Gastrocnemius medialis (tissue), 4 donors: ENCODE measurements around the gene UNC13C. TPM values are rescaled to one million over a fixed set of nuclear protein-coding genes. Genes with fewer than 3 reads are reported as not detected.

Experiments used
- ATAC-seq, 2 donors: fragments of 150-250 bp; one replicate each; pipeline ENCODE4 v1.9.1; 2016
- DNase-seq, 2 donors: peaks; one replicate each; pipeline ENCODE4 v3.0.0-alpha.2; 2019
- H3K27ac ChIP-seq, 4 donors: fragments of 200-600 bp; sonication (generic); 1 replicate in 1 of 4; 2 replicates in 3 of 4; pipeline ENCODE4 v1.5.1; 2016 to 2018; ENCODE audit warnings: mild to moderate bottlenecking in 2 of 4, moderate library complexity in 1 of 4
- H3K27me3 ChIP-seq, 3 donors: fragments of 200-600 bp; sonication (generic) in 2 of 3; 1 replicate in 1 of 3; 2 replicates in 2 of 3; pipeline versions ENCODE4 v1.5.1 to v1.6.0; 2016 to 2019; ENCODE audit warnings: mild to moderate bottlenecking in 1 of 3, moderate library complexity in 1 of 3
- H3K36me3 ChIP-seq, 2 donors: fragments of 200-600 bp; sonication (generic) in 1 of 2; one replicate each; pipeline ENCODE4 v1.5.1; 2017 to 2018
- H3K4me1 ChIP-seq, 2 donors: fragments of 200-600 bp; sonication (generic) in 1 of 2; one replicate each; pipeline ENCODE4 v1.5.1; 2016 to 2017; ENCODE audit warnings: mild to moderate bottlenecking in 2 of 2
- H3K4me3 ChIP-seq, 4 donors: fragments of 200-600 bp; sonication (generic) in 3 of 4; 1 replicate in 1 of 4; 2 replicates in 3 of 4; pipeline ENCODE4 v1.5.1; 2016 to 2019; ENCODE audit warnings: mild to moderate bottlenecking in 2 of 4
- H3K9me3 ChIP-seq, 3 donors: fragments of 200-600 bp; sonication (generic) in 2 of 3; 1 replicate in 1 of 3; 2 replicates in 2 of 3; pipeline ENCODE4 v1.5.1; 2016 to 2019
- POLR2A ChIP-seq, 2 donors: fragments of 450-650 bp; IDR thresholded peaks; one replicate each; pipeline ENCODE4 v1.6.1; 2017; ENCODE audit warnings: antibody characterized with exemption in 2 of 2, mild to moderate bottlenecking in 2 of 2, moderate library complexity in 2 of 2
- in situ Hi-C, 4 donors: fragments of 200-750 bp; cut with MboI; loops; one replicate each; pipeline versions ENCODE4 v1.15.0 to v1.8.0; 2017; ENCODE audit warnings: low sequenced_read_pairs in 4 of 4
- intact Hi-C: fragments of 100-400 bp; cut with DNase I; formaldehyde crosslinking; loops from one replicate; pipeline ENCODE4 v1.15.1; 2023; ENCODE audit warnings: low total_unique reads
- total RNA-seq, 4 donors: library from RNA; depleted of rRNA; stranded (reverse); fragments of >200 nt; gene quantifications; one replicate each; pipeline versions ENCODE4 v1.1.0 to v1.2.3, GENCODE V29; 2016
- TF ChIP-seq, protein P1 (sequence below), 5 experiments: fragments of 450-650 bp in 3 of 5; fragments of 200-600 bp in 2 of 5; sonication (generic) in 2 of 5; IDR thresholded peaks in 4 of 5; conservative IDR thresholded peaks in 1 of 5; 1 replicate in 4 of 5; 2 replicates in 1 of 5; pipeline ENCODE4 v1.5.1; 2016 to 2019; ENCODE audit warnings: antibody characterized with exemption in 5 of 5, mild to moderate bottlenecking in 3 of 5, moderate library complexity in 3 of 5

The UNC13C gene
- total RNA-seq, 4 donors from 2014 or later, result 2.5 to 6.6 (median 3.6) TPM

DNA sequence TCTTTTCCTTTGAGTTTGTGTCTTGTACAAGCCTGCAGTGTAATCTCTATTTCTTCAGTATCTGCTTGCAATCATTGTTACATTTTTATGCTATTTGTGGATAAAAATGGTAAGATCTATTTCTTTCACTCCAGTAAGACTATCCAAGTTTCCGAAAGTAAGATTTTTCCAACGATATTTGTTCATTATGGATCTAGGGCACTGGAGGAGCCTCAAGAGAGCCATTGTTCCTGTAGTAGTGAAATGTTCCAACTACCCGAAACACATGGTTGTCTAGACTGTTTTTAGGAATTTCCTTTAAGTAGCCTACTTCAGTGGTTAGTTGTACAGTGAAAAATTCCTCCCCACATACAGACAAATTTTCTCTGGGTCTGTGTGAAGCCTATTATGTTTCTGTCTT is 621.1 kb downstream of the UNC13C start:
- no peaks in the 10 kb centered on the region for H3K9me3 ChIP-seq
- in situ Hi-C loops (no loop called here), intact Hi-C loops (no loop called here)
- H3K27me3 ChIP-seq, result no peaks in the 10 kb centered on the region
- ATAC-seq (no peak), DNase-seq (no peak)
- H3K27ac ChIP-seq, result no peak overlapping the region
- H3K4me1 ChIP-seq, result no peaks in the 10 kb centered on the region
- no peak overlapping the region for H3K4me3 ChIP-seq
- no peak for TF ChIP-seq POLR2A (IDR thresholded peaks at IDR 0.05)
- TF ChIP-seq, protein P1, sequence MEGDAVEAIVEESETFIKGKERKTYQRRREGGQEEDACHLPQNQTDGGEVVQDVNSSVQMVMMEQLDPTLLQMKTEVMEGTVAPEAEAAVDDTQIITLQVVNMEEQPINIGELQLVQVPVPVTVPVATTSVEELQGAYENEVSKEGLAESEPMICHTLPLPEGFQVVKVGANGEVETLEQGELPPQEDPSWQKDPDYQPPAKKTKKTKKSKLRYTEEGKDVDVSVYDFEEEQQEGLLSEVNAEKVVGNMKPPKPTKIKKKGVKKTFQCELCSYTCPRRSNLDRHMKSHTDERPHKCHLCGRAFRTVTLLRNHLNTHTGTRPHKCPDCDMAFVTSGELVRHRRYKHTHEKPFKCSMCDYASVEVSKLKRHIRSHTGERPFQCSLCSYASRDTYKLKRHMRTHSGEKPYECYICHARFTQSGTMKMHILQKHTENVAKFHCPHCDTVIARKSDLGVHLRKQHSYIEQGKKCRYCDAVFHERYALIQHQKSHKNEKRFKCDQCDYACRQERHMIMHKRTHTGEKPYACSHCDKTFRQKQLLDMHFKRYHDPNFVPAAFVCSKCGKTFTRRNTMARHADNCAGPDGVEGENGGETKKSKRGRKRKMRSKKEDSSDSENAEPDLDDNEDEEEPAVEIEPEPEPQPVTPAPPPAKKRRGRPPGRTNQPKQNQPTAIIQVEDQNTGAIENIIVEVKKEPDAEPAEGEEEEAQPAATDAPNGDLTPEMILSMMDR (IDR thresholded peaks at IDR 0.05 in 4 of 5, conservative IDR thresholded peaks at IDR 0.05 in 1 of 5), result no peak
- no peaks in the 10 kb centered on the region for H3K36me3 ChIP-seq

DNA sequence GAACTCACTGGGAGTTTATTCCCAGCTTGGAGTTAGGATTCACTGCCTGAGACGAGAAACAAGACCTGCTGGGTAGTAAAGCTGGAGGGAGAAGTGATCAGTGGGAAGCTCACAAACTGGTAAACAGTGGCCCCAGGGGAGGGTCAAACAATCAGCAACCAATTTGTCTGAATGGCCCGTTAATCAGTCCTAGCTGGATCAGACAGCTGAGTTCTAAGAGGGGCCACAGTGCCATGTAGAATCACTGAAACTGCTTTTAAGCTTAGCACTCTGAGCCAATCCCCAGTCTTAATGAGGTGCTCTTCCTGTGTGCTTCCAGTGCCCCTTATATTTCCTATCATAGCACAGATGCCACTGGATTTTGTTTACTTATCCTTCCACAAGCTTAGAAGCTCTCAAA is 626.8 kb downstream of the UNC13C start:
- Histone ChIP-seq H3K36me3 (no peaks in the 10 kb centered on the region), H3K27ac (no peak overlapping the region), H3K9me3 (no peaks in the 10 kb centered on the region), H3K27me3 (no peaks in the 10 kb centered on the region), H3K4me1 (no peaks in the 10 kb centered on the region), H3K4me3 (no peak overlapping the region)
- ATAC-seq (no peak), DNase-seq (no peak)
- intact Hi-C loops (no loop called here), in situ Hi-C loops (no loop called here)
- TF ChIP-seq, protein P1 (IDR thresholded peaks at IDR 0.05 in 4 of 5, conservative IDR thresholded peaks at IDR 0.05 in 1 of 5), result no peak
- TF ChIP-seq POLR2A (IDR thresholded peaks at IDR 0.05), result no peak

GRCh38 chr15:54605556-54605955 is 627.3 kb downstream of the UNC13C start:
- H3K4me1 ChIP-seq, result no peaks in the 10 kb centered on the region
- H3K36me3 ChIP-seq, result no peaks in the 10 kb centered on the region
- ATAC-seq (no peak), DNase-seq (no peak)
- no peaks in the 10 kb centered on the region for H3K9me3 ChIP-seq
- no peaks in the 10 kb centered on the region for H3K27me3 ChIP-seq
- TF ChIP-seq POLR2A (IDR thresholded peaks at IDR 0.05), result no peak
- TF ChIP-seq, protein P1 (IDR thresholded peaks at IDR 0.05 in 4 of 5, conservative IDR thresholded peaks at IDR 0.05 in 1 of 5), result no peak
- in situ Hi-C loops (no loop called here), intact Hi-C loops (no loop called here)
- H3K4me3 ChIP-seq, result no peak overlapping the region
- no peak overlapping the region for H3K27ac ChIP-seq

GRCh38 chr15:54608876-54609835 is 630.9 kb downstream of the UNC13C start:
- Histone ChIP-seq H3K9me3 (no peaks in the 10 kb centered on the region), H3K4me1 (no peaks in the 10 kb centered on the region), H3K4me3 (no peak overlapping the region), H3K27me3 (no peaks in the 10 kb centered on the region), H3K27ac (no peak overlapping the region), H3K36me3 (no peaks in the 10 kb centered on the region)
- DNase-seq, result no peak
- in situ Hi-C loops (no loop called here), intact Hi-C loops (no loop called here)
- no peak for TF ChIP-seq POLR2A (IDR thresholded peaks at IDR 0.05)
- TF ChIP-seq, protein P1 (IDR thresholded peaks at IDR 0.05 in 4 of 5, conservative IDR thresholded peaks at IDR 0.05 in 1 of 5), result no peak
- no peak for ATAC-seq
